ENCODE measurements around the gene PSPH. TPM values are rescaled to one million over a fixed set of nuclear protein-coding genes. Genes with fewer than 3 reads are reported as not detected.

Gene PSPH
- total and polyA plus RNA-seq, 2 donors (not counting 1 experiment from before 2014, with no cell fraction given), result 14.4 to 74.3 TPM

DNA sequence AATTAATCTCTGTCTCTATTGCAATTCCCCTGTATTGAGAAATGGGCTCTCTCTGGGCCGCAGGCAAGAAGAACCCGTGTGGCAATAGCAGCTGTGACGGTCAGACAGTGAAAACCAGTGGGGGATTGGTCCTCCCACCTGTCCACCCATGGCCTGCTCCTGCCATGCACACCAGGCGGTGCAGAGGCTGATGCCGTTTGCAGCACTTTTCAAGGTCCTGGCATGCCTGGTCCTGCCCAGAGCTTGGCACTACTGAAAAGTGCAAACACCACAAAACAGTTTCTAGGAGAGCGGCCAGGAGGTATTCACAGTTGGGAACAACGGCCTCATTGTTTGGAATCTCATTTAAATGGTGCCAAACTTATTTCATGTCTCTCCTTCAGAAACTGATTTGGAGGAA lies 41.5 kb downstream of the PSPH start:
- H3K9me3 ChIP-seq (ENCODE audit: control insufficient read depth, insufficient read depth, low read depth, low read length), result no peaks in the 10 kb centered on the region
- TF ChIP-seq EZH2 (IDR thresholded peaks at IDR 0.05; ENCODE audit: low read length, missing control alignments), result no peak
- TF ChIP-seq, protein P1, sequence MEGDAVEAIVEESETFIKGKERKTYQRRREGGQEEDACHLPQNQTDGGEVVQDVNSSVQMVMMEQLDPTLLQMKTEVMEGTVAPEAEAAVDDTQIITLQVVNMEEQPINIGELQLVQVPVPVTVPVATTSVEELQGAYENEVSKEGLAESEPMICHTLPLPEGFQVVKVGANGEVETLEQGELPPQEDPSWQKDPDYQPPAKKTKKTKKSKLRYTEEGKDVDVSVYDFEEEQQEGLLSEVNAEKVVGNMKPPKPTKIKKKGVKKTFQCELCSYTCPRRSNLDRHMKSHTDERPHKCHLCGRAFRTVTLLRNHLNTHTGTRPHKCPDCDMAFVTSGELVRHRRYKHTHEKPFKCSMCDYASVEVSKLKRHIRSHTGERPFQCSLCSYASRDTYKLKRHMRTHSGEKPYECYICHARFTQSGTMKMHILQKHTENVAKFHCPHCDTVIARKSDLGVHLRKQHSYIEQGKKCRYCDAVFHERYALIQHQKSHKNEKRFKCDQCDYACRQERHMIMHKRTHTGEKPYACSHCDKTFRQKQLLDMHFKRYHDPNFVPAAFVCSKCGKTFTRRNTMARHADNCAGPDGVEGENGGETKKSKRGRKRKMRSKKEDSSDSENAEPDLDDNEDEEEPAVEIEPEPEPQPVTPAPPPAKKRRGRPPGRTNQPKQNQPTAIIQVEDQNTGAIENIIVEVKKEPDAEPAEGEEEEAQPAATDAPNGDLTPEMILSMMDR (conservative IDR thresholded peaks at IDR 0.05 in 1 of 2, IDR thresholded peaks at IDR 0.05 in 1 of 2; ENCODE audit: low read depth in 1 of 2, low read length in 2 of 2), result no peak
- H3K4me2 ChIP-seq (ENCODE audit: extremely low read depth, insufficient read depth, low read length), result no peak overlapping the region
- H3K36me3 ChIP-seq (ENCODE audit: control insufficient read depth, insufficient read depth, low read length), result no peaks in the 10 kb centered on the region
- H2AFZ ChIP-seq (ENCODE audit: low read length), result no peak overlapping the region
- no peak overlapping the region for H3K9ac ChIP-seq (ENCODE audit: insufficient read depth, low read length)
- H3K27ac ChIP-seq (ENCODE audit: insufficient read depth, low read length), result no peak overlapping the region
- no peaks in the 10 kb centered on the region for H3K4me1 ChIP-seq (ENCODE audit: control insufficient read depth, extremely low read depth, insufficient read depth, low read length)
- H3K79me2 ChIP-seq (ENCODE audit: control insufficient read depth, insufficient read depth, low read length), result no peaks in the 10 kb centered on the region
- H4K20me1 ChIP-seq (ENCODE audit: control insufficient read depth, extremely low read depth, insufficient read depth, low read length), result no peaks in the 10 kb centered on the region
- no peaks in the 10 kb centered on the region for H3K27me3 ChIP-seq (ENCODE audit: control insufficient read depth, insufficient read depth, low read length)
- no peak overlapping the region for H3K4me3 ChIP-seq (replicated peaks in 1 of 4; ENCODE audit: control extremely low read depth in 1 of 4, insufficient read depth in 1 of 4, low read depth in 3 of 4, low read length in 4 of 4)
- peak in 1 of 2 donors; percentile 49 for DNase-seq (ENCODE audit: low read depth in 2 of 2)

DNA sequence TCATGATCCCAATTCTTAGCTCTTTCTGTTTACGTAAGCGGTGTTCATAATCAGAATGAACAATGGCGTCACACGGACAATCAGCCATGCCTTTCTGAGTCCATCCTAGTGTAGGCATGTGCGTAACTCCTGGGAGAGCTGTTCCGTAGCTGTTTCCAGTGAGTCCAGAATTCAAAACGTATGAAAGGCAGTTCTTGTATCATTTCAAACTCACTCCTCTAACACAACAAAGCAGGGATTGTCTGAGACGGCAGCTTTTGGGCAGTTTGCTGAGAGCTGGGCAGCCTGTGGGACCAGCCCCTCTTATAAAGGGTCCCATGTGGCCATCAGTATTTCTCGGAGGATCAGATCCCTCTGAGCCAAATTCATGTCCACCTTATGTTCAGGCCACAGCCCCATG lies 43.4 kb downstream of the PSPH start:
- Histone ChIP-seq H4K20me1 (ENCODE audit: control insufficient read depth, extremely low read depth, insufficient read depth, low read length) (no peaks in the 10 kb centered on the region), H3K79me2 (ENCODE audit: control insufficient read depth, insufficient read depth, low read length) (no peaks in the 10 kb centered on the region), H3K4me1 (ENCODE audit: control insufficient read depth, extremely low read depth, insufficient read depth, low read length) (no peaks in the 10 kb centered on the region), H3K9ac (ENCODE audit: insufficient read depth, low read length) (no peak overlapping the region), H3K4me2 (ENCODE audit: extremely low read depth, insufficient read depth, low read length) (no peak overlapping the region), H3K4me3 (replicated peaks in 1 of 4; ENCODE audit: control extremely low read depth in 1 of 4, insufficient read depth in 1 of 4, low read depth in 3 of 4, low read length in 4 of 4) (no peak overlapping the region), H3K27ac (ENCODE audit: insufficient read depth, low read length) (no peak overlapping the region), H3K27me3 (ENCODE audit: control insufficient read depth, insufficient read depth, low read length) (no peaks in the 10 kb centered on the region), H3K9me3 (ENCODE audit: control insufficient read depth, insufficient read depth, low read depth, low read length) (no peaks in the 10 kb centered on the region), H3K36me3 (ENCODE audit: control insufficient read depth, insufficient read depth, low read length) (no peaks in the 10 kb centered on the region), H2AFZ (ENCODE audit: low read length) (no peak overlapping the region)
- DNase-seq (ENCODE audit: low read depth in 2 of 2), result no peak
- no peak for TF ChIP-seq EZH2 (IDR thresholded peaks at IDR 0.05; ENCODE audit: low read length, missing control alignments)
- TF ChIP-seq, protein P1 (conservative IDR thresholded peaks at IDR 0.05 in 1 of 2, IDR thresholded peaks at IDR 0.05 in 1 of 2; ENCODE audit: low read depth in 1 of 2, low read length in 2 of 2), result no peak

DNA sequence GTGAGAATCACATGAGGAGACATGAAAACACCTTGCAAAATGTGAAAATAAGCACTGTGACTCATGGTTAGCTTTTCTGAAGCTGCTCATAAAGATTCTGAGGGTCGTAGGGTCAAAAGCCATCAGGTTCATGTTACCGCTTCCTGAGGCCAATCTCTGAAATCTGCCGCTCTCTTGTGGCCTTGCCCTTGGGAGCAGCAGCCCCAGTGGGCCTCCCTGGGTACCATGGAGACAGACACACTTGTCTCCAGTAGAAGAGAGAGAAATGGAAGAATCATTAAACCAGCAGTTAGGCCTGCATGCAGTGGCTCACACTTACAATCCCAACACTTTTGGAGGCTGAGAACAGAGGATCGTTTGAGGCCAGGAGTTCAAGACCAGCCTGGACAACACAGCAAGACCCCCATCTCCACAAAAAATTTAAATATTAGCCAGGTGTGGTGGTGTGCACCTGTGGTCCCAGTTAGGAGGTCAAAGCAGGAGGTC lies 44.0 kb downstream of the PSPH start:
- Histone ChIP-seq H2AFZ (ENCODE audit: low read length) (no peak overlapping the region), H3K4me3 (replicated peaks in 1 of 4; ENCODE audit: control extremely low read depth in 1 of 4, insufficient read depth in 1 of 4, low read depth in 3 of 4, low read length in 4 of 4) (no peak overlapping the region), H3K36me3 (ENCODE audit: control insufficient read depth, insufficient read depth, low read length) (no peaks in the 10 kb centered on the region), H3K9me3 (ENCODE audit: control insufficient read depth, insufficient read depth, low read depth, low read length) (no peaks in the 10 kb centered on the region), H3K27me3 (ENCODE audit: control insufficient read depth, insufficient read depth, low read length) (no peaks in the 10 kb centered on the region), H3K4me2 (ENCODE audit: extremely low read depth, insufficient read depth, low read length) (no peak overlapping the region), H3K27ac (ENCODE audit: insufficient read depth, low read length) (no peak overlapping the region), H3K4me1 (ENCODE audit: control insufficient read depth, extremely low read depth, insufficient read depth, low read length) (no peaks in the 10 kb centered on the region), H3K9ac (ENCODE audit: insufficient read depth, low read length) (no peak overlapping the region), H3K79me2 (ENCODE audit: control insufficient read depth, insufficient read depth, low read length) (no peaks in the 10 kb centered on the region), H4K20me1 (ENCODE audit: control insufficient read depth, extremely low read depth, insufficient read depth, low read length) (no peaks in the 10 kb centered on the region)
- TF ChIP-seq EZH2 (IDR thresholded peaks at IDR 0.05; ENCODE audit: low read length, missing control alignments), result no peak
- TF ChIP-seq, protein P1 (conservative IDR thresholded peaks at IDR 0.05 in 1 of 2, IDR thresholded peaks at IDR 0.05 in 1 of 2; ENCODE audit: low read depth in 1 of 2, low read length in 2 of 2), result no peak
- DNase-seq (ENCODE audit: low read depth in 2 of 2), result no peak

Data from fibroblast of lung (primary cell).